T-helper 2 cell treated with Interferon-gamma antibody and Interleukin-4, amounts not matched to agents 5 μg/mL and 100 μg/mL, for 36 hours (primary cell): ENCODE results near the gene TBC1D4.
A peak's percentile ranks its signal among the peaks of the same experiment; 100 is the strongest.
"Not testable (repeated sequence)": the region's sequence is repeated elsewhere in the genome, so short reads cannot be mapped to it uniquely, and the experiment has no call there.

Experiments
- DNase-seq: peaks from one replicate; pipeline ENCODE4 v3.0.0; 2021; ENCODE audit warnings: low spot score
- H3K27ac Mint-ChIP-seq: one replicate; pipeline ENCODE4 v1.8.0; 2021; ENCODE audit warnings: mild to moderate bottlenecking, mixed read lengths
- H3K27me3 Mint-ChIP-seq: one replicate; pipeline ENCODE4 v1.8.0; 2021; ENCODE audit warnings: low read depth, mixed read lengths
- H3K36me3 Mint-ChIP-seq: one replicate; pipeline ENCODE4 v1.8.0; 2021; ENCODE audit warnings: low read depth, mixed read lengths
- H3K4me1 Mint-ChIP-seq: one replicate; pipeline ENCODE4 v1.8.0; 2021; ENCODE audit warnings: low read depth, mixed read lengths
- H3K4me3 Mint-ChIP-seq: one replicate; pipeline ENCODE4 v1.8.0; 2022; ENCODE audit warnings: mild to moderate bottlenecking, moderate library complexity, mixed read lengths
- H3K9me3 Mint-ChIP-seq: one replicate; pipeline ENCODE4 v1.8.0; 2021; ENCODE audit warnings: mixed read lengths

TBC1D4 gene

GRCh38 chr13:75352641-75353327, 129.2 kb downstream of the TBC1D4 start:
- H3K9me3 Mint-ChIP-seq: peaks cover 3% of the 10 kb centered on the region
- H3K4me3 Mint-ChIP-seq: no peak overlapping the region
- no peaks in the 10 kb centered on the region for H3K36me3 Mint-ChIP-seq
- peaks cover 2% of the 10 kb centered on the region for H3K4me1 Mint-ChIP-seq
- DNase-seq: no peak
- no peak overlapping the region for H3K27ac Mint-ChIP-seq
- H3K27me3 Mint-ChIP-seq: no peaks in the 10 kb centered on the region

GRCh38 chr13:75351538-75351937, 130.4 kb downstream of the TBC1D4 start:
- not testable (repeated sequence) for H3K4me1 Mint-ChIP-seq, H3K27me3 Mint-ChIP-seq, H3K4me3 Mint-ChIP-seq, H3K27ac Mint-ChIP-seq, H3K9me3 Mint-ChIP-seq, H3K36me3 Mint-ChIP-seq, DNase-seq

GRCh38 chr13:75347925-75348324, 134.0 kb downstream of the TBC1D4 start:
- DNase-seq: no peak
- Mint-ChIP-seq H3K36me3 (no peaks in the 10 kb centered on the region), H3K27ac (no peak overlapping the region), H3K9me3 (peaks cover 3% of the 10 kb centered on the region), H3K4me1 (peaks cover 4% of the 10 kb centered on the region), H3K4me3 (no peak overlapping the region), H3K27me3 (no peaks in the 10 kb centered on the region)

GRCh38 chr13:75347457-75347856, 134.5 kb downstream of the TBC1D4 start:
- peaks cover 4% of the 10 kb centered on the region for H3K4me1 Mint-ChIP-seq
- no peak overlapping the region for H3K27ac Mint-ChIP-seq
- no peak for DNase-seq
- H3K4me3 Mint-ChIP-seq: no peak overlapping the region
- H3K36me3 Mint-ChIP-seq: no peaks in the 10 kb centered on the region
- H3K9me3 Mint-ChIP-seq: peaks cover 3% of the 10 kb centered on the region
- no peaks in the 10 kb centered on the region for H3K27me3 Mint-ChIP-seq

- Mint-ChIP-seq H3K4me1 (peaks cover 4% of the 10 kb centered on the region), H3K27me3 (no peaks in the 10 kb centered on the region), H3K36me3 (no peaks in the 10 kb centered on the region), H3K9me3 (no peaks in the 10 kb centered on the region), H3K27ac (peak overlapping the region; percentile 13), H3K4me3 (no peak overlapping the region)
- no peak for DNase-seq
These were observed 136.8 kb downstream of the TBC1D4 start for GRCh38 chr13:75345193-75345592.

GRCh38 chr13:75341028-75341427, 140.9 kb downstream of the TBC1D4 start:
- no peak overlapping the region for H3K27ac Mint-ChIP-seq
- no peaks in the 10 kb centered on the region for H3K36me3 Mint-ChIP-seq
- no peaks in the 10 kb centered on the region for H3K27me3 Mint-ChIP-seq
- H3K4me1 Mint-ChIP-seq: no peaks in the 10 kb centered on the region
- no peak for DNase-seq
- H3K9me3 Mint-ChIP-seq: no peaks in the 10 kb centered on the region
- no peak overlapping the region for H3K4me3 Mint-ChIP-seq

GRCh38 chr13:75339635-75340374, 142.2 kb downstream of the TBC1D4 start:
- no peaks in the 10 kb centered on the region for H3K27me3 Mint-ChIP-seq
- H3K9me3 Mint-ChIP-seq: peaks cover 5% of the 10 kb centered on the region
- H3K4me1 Mint-ChIP-seq: no peaks in the 10 kb centered on the region
- no peak overlapping the region for H3K4me3 Mint-ChIP-seq
- H3K27ac Mint-ChIP-seq: no peak overlapping the region
- H3K36me3 Mint-ChIP-seq: no peaks in the 10 kb centered on the region
- DNase-seq: no peak

GRCh38 chr13:75334634-75335447, 147.1 kb downstream of the TBC1D4 start:
- no peak overlapping the region for H3K4me3 Mint-ChIP-seq
- no peak for DNase-seq
- H3K4me1 Mint-ChIP-seq: peaks cover 3% of the 10 kb centered on the region
- H3K27ac Mint-ChIP-seq: no peak overlapping the region
- no peaks in the 10 kb centered on the region for H3K27me3 Mint-ChIP-seq
- no peaks in the 10 kb centered on the region for H3K36me3 Mint-ChIP-seq
- peaks cover 5% of the 10 kb centered on the region for H3K9me3 Mint-ChIP-seq

- Mint-ChIP-seq H3K4me1 (peaks cover 9% of the 10 kb centered on the region), H3K36me3 (no peaks in the 10 kb centered on the region), H3K27ac (no peak overlapping the region), H3K4me3 (no peak overlapping the region), H3K27me3 (no peaks in the 10 kb centered on the region), H3K9me3 (peaks cover 5% of the 10 kb centered on the region)
- DNase-seq: no peak
These were observed 148.9 kb downstream of the TBC1D4 start for GRCh38 chr13:75333103-75333502.

- peaks cover 16% of the 10 kb centered on the region for H3K4me1 Mint-ChIP-seq
- no peak overlapping the region for H3K27ac Mint-ChIP-seq
- H3K9me3 Mint-ChIP-seq: peaks cover 5% of the 10 kb centered on the region
- H3K4me3 Mint-ChIP-seq: no peak overlapping the region
- no peaks in the 10 kb centered on the region for H3K36me3 Mint-ChIP-seq
- no peaks in the 10 kb centered on the region for H3K27me3 Mint-ChIP-seq
- DNase-seq: no peak
These were observed 150.1 kb downstream of the TBC1D4 start for GRCh38 chr13:75331792-75332349.

- peaks cover 5% of the 10 kb centered on the region for H3K9me3 Mint-ChIP-seq
- H3K4me3 Mint-ChIP-seq: no peak overlapping the region
- no peak for DNase-seq
- H3K27me3 Mint-ChIP-seq: no peaks in the 10 kb centered on the region
- peaks cover 23% of the 10 kb centered on the region for H3K4me1 Mint-ChIP-seq
- H3K36me3 Mint-ChIP-seq: peaks cover 2% of the 10 kb centered on the region
- H3K27ac Mint-ChIP-seq: no peak overlapping the region
These were observed 151.2 kb downstream of the TBC1D4 start for GRCh38 chr13:75330770-75331169.

- H3K36me3 Mint-ChIP-seq: peaks cover 2% of the 10 kb centered on the region
- DNase-seq: no peak
- H3K4me3 Mint-ChIP-seq: no peak overlapping the region
- H3K27me3 Mint-ChIP-seq: no peaks in the 10 kb centered on the region
- H3K4me1 Mint-ChIP-seq: peaks cover 25% of the 10 kb centered on the region
- H3K9me3 Mint-ChIP-seq: no peaks in the 10 kb centered on the region
- H3K27ac Mint-ChIP-seq: no peak overlapping the region
These were observed 152.2 kb downstream of the TBC1D4 start for GRCh38 chr13:75329723-75330122.

- Mint-ChIP-seq H3K27ac (peak overlapping the region; percentile 11), H3K27me3 (no peaks in the 10 kb centered on the region), H3K4me1 (peaks cover 31% of the 10 kb centered on the region), H3K36me3 (peaks cover 6% of the 10 kb centered on the region), H3K4me3 (no peak overlapping the region), H3K9me3 (no peaks in the 10 kb centered on the region)
- DNase-seq: no peak
These were observed 152.9 kb downstream of the TBC1D4 start for GRCh38 chr13:75329097-75329496.

GRCh38 chr13:75327135-75327510, 154.8 kb downstream of the TBC1D4 start:
- H3K4me3 Mint-ChIP-seq: peak overlapping the region; percentile 91
- peaks cover 8% of the 10 kb centered on the region for H3K36me3 Mint-ChIP-seq
- H3K4me1 Mint-ChIP-seq: peaks cover 44% of the 10 kb centered on the region
- peak overlapping the region; percentile 99 for H3K27ac Mint-ChIP-seq
- H3K9me3 Mint-ChIP-seq: no peaks in the 10 kb centered on the region
- H3K27me3 Mint-ChIP-seq: no peaks in the 10 kb centered on the region
- DNase-seq: no peak
